GM21381 (cell line): ENCODE measurements around the gene LDB2.

Experiments used
- ATAC-seq: cut with Tn5 transposase; IDR thresholded peaks from one replicate; pipeline ENCODE4 v1.9.1; 2021; ENCODE audit warnings: mild to moderate bottlenecking, moderate library complexity; ENCODE audit not compliant: unreplicated experiment

Gene LDB2

DNA sequence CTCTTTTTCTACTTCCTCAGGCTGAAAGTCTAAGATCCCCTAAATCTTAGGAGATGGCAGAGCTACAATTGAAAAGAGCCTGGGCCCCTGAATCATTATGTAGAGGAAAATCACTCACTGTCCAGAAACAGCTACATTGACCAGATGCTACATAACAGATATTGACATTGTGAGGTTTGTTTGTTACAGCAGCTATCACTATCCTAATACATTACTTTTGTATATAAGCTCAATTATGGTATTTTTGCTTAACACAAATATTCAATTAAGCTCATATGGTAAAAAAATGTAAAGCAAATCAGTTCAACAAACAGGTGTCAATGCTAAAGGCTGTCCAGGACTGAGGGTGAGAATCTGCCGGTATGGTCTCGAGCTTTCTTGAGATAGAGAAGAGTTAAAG lies 89.4 kb downstream of the LDB2 start:
- no peak for ATAC-seq

DNA sequence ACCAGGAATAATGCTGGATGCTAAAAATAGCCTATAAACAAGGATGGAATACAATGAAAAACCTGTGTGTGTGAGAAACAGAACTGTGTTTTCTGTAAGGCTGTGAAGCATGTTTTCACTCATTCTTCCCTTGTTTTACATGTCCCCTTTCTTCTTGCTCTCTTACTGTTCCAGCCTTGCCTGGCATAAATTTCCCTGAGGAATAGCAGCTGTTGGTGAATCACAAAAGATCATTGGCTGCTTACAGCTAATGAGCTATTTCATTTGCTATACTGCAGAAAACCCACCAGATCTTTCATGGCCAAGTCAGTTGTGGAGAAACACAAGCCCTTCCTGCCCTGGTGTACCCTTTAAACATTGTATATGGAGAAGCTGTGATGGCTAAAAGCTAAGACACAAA lies 91.1 kb downstream of the LDB2 start:
- no peak for ATAC-seq

DNA sequence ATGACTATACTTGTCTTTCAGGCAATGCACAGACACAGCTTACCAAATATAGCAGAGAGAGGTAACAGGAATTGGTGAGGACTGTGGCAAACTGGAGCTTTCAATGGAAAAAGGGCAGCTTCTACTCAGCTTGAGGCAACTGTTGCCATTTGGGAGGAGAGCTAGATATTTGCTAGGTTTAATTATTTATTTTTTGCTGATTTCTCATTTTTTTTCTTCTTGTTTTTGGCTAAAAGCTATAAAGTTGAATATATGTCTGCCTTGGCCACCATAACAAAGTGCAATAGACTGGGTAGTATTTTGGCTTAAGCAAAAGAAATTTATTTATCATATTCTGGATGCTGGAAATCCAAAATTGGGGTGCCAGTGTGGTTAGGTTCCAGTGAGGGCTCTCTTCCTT lies 93.9 kb downstream of the LDB2 start:
- ATAC-seq, result no peak

DNA sequence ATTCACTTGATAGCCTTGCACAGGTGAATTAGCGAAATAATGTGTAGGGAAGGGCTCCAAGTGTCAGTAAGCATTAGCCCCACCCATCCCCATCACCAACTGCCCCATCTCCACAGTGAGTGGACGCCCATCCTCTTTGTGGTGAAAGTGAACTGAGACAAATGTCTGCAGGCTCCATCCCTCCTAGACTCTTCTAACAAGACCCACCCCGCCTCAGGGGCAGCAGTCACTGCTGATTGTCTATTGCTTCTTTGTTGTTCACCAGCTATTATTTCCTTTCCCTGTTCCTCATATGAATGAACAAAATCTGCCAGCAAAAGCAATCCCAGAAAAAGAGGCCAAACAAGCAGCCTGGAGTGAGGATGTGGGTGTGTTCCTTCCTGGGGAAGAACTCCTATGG lies 96.4 kb downstream of the LDB2 start:
- ATAC-seq, result no peak

DNA sequence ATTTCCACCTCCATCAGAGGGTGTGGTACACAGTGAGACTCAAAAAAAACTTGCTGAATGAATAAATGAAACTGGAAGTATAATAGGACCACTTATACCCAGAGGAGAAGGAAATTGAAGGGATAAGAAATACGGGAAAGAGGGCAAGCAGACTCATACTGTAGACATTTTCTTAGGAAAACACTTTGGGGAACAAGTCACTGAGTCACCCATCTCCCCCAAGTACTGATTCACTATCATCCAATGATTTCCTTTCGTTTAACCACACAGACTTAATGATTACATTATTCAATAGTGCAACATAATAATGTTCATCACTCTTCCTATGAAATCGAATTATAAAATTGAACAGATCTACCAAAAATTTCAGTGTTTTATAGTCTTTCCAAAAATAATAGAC lies 97.1 kb downstream of the LDB2 start:
- ATAC-seq, result no peak

DNA sequence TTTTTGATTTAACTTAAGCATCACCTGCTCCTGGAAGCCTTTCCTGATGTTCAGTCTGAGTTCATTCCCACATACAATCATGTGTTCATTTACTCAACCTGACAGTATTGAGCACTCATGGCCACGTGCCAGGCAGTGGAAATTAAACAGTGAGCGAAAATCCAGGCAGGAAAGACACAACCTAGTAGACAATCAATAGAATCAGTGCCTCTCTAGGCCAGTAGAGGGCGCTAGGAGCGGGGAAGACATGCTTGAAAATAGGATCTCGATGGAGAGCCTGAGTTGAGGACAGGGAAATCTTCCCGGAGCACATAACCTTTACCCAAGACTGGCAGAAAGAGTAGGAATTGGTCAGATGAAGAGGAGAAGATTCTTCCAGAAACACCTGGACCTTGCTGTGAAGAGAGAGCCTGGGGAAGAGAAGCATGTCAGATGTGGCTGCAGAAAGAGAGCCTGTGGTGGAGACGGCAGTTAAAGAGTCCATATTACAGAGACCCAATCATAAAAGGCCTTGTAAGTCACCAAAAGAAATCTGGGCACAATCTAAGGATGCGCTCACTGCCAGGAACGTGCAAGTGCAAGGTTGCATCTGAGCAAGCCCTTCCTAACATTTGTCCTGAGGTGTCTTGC lies 103.5 kb downstream of the LDB2 start:
- ATAC-seq, result no peak

DNA sequence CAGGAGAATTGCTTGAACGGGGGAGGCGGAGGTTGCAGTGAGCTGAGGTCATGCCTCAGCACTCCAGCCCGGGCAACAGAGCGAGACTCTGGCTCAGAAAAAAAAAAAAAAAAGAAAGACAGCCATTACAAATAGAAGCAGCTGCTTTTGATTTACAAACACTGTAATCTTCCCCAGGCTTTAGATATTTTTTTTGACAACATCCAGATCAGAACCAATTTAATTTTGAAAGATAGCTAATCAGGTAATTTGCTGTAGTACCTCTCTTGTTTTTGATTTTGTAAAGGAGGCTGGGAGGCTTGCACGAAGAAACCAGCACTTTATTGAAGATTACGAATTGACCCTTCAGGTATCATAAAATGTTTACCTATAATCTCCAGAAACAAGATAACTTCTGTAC lies 107.0 kb downstream of the LDB2 start:
- ATAC-seq, result no peak

DNA sequence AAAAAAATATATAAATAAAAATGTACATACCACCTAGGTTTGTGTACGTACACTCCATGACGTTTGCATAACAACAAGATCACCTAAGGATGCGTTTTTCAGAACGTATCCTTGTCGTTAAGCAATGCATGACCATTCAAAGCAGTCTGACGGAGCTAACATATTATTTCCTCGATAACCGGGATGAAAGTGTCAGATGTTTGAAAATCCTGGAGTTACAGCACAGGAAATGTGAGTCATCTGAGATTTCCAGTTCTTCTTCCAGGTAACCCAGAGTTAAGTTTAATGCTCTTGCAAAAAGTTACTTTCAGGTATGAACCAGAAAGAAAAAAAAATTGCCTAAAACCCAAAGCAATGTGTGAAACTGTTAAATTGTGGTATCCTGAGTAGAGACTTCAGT lies 107.9 kb downstream of the LDB2 start:
- no peak for ATAC-seq

DNA sequence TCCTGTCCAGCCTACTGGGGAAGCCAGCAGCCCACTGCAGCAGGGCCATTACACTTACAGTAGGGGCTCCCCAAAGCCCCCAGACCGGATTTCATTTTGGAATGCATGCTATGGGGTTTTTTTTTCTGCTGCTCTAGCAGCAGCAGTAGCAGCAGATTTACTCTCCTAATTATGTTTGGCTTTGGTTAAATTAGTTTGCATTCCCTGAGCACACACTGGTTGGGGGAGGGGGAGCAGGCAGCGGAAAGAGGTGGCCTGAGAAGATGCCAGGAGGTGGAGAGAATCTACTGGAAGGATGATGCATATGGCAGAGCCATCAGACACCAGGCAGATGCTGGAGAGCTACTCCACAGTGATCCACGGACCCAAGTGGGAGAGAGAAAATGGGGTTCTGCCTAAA lies 109.6 kb downstream of the LDB2 start:
- ATAC-seq, result no peak

DNA sequence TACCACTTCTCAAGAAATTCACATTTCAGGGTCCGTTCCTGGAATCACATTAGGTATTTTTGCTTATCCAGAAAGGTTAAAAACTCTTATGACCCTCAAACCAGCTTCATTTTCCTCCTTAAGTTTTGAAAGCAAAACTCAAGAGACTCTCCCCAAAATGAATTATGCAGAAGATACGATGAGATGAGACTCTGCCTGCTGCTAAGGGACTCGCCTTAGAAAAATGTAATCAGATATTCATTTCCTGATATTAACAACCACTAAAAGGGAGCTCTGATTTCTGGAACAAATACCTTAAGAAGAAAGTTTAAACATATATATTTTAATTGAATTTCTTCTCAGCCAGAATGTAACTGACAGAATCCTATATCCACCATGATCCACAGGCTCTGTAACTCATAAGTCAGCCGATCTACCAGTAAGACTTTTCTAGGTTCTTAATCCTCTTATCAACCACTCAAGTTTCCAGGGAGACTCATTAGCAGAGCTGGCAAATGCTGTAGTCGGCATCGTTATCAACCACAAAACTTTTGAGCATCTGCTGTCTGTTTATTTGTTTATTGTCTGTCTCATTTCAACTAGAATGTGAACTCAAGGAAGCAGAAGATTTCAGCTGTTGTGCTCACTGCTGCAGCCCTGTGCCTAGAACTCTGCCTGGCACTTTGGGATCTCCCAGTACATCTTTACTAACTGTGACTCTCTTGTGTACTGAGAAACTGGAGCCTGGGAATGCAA lies 112.5 kb downstream of the LDB2 start:
- no peak for ATAC-seq

DNA sequence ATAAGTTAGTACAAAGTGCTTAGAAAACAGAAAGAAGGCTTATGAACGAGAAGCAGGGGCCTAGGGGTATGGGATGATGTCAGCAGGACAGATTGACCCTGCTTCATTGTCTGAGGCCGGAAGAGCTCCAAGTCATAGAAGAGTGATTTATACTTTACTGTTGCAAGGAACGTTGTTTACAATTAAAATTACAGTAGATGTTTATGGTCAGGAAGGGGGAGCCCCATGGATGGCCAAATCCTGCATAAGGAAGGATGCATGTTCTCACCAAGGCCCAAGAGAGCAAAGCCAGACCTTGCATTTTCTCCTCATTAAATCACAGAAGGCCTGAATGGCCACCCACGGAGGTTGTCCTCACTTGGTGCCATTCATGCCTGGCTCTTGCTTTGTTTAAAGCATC lies 115.3 kb downstream of the LDB2 start:
- ATAC-seq, result no peak

DNA sequence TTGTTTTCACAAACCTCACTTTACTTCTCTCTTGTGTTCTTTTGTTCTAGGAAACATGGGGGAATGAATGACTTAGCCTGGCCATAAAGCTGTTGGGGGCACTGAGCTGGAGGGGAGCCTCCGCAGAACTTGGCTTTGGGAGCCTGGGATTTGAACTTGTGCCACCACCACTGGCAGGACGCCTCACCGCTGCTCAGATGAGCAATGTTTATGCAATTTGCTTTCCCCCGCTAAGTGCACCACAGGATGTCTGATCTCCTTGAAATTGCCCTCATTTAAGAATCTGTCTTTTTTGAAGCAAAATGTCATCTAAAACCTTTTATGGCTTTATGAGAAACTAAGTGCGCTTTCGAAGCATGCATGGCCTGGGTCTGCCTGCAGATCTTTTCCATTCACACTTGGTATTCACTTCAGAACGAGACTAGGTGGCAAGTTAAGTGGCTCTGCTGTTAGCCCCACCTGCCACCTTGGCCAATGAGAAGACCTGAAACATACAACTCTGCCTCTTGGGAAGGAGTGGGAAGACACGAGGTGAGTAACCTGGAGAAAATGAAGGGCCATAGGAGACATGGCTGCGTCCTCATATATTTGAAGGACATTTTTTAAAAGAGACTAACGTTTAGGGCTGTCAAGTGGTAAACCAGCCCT lies 119.3 kb downstream of the LDB2 start:
- no peak for ATAC-seq

DNA sequence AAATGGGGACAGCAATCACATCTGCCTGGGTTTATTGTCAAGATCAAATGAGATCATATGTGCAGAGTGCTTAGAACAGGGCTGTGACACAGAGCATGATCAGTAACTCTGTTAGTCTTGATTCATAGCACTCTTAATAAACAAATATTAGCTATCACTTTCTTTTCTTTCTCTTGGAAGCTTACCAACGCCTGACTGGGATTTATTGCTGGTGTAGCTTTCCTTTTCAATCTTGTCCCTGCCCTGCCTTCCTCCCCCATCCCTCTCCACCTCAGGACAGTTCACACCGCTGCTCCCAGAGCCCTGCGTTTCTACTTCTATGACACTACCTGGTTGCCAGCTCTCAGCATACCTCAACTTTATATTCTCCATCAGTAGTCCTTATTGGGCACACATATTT lies 120.7 kb downstream of the LDB2 start:
- no peak for ATAC-seq

DNA sequence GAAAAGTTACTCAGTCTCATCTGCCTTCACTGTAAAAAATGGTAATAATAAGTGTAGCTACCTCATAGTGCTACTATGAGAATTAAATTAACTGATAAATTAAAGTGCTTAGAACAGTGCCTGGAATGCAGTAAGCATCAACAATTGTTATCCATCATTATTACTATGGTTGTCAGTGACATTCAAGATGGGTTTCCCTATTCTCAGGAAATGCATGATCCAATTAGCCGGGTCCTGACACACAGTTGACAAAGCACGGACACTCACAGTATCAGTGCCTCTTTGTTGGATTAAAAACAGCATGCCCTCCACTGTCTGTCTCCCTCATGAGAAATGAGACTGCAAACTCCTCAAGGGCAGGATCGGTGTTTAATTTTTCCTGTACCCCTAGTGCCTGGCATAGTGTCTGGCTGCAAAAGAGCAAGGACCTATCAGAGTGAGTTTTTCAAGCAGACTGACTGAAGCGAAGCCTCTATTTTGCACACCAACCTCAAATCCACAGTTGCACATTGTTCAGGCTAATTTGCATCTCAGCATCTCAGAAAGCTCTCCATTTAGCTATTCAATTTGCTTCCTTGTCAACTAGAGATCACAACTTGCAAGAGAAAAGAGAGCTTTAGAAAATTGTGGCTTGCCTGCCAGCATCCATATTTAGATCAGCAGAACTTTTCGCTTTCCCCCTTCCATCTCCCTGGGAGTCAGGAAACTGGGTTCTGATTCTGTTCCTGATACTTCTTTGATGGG lies 122.9 kb downstream of the LDB2 start:
- no peak for ATAC-seq

DNA sequence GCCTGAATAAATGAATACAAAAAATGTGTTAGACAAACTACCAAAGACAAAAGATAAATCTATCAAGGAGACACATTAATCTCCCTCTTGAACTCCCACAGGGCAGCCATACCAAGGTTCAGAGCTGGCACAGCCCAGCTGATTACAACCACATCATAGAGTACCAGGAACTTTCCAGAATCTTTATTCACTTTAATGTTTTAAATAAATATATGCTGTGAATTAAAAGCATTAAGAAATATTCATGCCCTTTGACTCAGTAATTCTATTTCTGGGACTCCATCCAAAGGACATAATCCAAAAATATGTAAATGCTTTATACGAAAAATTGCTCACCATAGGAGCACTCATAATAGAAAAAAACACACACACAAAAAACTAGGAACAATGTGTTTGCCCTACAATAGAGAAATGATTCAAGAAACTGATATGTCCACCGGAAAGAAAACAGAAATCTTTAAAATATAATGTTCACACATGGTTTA lies 126.0 kb downstream of the LDB2 start:
- ATAC-seq, result no peak

DNA sequence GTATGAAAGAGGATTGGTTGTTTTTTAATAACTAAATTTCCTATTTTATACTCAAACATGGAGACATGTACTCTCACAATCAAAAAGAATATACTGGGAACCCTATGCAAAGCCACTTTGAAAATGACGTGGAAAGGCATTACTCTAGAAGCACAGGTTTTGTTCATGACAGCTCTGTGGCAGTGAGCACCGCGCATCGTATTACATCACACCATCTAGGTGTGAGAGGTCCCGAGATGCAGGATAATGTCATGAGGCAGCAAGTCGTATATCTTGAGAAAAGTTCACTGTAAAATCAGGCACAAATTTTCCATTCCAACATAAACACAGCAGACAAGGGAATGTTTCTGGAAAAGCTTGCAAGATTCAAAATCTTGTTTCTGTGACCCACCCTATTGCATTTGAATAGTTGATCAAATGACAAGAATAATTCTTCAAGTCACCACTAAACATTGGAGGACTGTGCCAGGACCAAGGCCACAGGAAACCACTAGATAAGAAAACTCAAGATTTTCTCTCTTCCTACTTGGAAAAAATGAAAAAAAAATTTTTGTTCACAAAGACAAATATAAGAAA lies 127.6 kb downstream of the LDB2 start:
- no peak for ATAC-seq

DNA sequence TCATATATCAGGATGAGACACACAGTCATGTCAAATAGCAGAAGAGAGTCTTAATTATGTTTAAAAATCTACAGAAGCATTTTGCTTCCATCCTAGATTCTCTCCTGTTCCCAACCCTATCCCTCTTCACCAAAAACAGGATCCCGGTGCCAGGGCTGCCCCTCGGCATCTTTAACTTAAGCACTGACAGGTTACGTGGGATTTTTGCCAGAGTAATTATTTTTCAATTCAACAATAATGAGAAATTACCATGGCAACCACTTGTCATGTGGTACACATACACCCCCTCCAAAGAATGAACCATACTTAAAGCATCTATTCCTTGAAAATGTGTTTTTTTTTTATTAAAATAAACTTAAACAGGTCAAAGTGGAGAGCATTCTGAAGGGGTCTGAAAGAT lies 130.6 kb downstream of the LDB2 start:
- ATAC-seq, result no peak

DNA sequence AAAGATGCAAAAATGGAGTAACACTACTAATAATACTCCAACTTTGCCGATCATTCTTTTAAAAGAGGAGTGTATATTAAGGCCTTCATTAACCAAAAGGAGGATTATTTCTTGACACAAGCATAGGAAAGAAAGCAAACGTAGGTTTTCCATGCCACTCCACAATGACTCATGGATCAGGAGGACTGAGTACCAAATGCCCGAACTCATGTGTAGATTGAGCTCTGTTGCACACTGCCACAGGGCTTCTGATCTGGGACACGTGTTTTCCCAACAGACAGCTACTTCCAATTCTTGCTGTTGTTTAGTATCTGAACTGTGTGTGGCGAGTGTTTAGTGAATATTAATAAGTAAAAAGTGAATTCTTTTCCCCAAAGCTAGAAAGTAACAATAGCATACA lies 131.2 kb downstream of the LDB2 start:
- no peak for ATAC-seq

DNA sequence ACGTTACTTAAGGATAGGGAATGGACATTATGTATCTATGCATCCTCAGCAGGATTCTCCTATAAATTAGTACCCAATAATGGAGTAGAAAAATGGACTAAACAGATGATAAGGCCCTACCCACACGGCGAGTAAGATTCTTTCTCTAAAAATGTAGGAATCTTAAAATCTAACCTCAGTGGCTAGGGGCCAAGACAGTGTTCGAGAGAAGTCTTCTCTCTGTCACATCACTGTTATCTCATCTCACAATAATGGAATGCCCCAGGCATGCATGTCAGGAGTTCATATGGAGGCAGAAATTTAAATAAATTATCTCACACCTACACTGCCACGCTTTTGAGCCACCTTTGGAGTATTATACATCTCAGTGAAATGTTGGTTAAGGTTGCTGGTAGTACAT lies 132.9 kb downstream of the LDB2 start:
- no peak for ATAC-seq

DNA sequence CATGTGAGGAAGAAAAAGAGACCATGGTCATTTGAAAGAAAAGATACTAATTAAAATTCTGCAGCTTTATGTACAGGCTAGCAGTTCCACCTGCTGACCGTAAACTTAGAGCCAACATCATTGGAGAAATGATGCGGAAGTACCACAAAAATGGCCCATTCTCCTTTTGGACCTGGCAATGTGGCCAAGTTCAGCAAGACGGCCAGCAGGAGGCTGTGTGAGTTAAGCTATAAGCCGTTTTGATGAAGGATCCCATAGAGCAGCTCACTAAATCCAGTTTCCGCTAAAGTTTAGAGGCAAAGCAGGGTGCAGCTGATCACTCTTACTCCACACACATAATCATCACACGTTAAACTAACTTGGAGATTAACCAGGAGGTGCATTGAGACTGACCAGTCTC lies 133.8 kb downstream of the LDB2 start:
- ATAC-seq, result no peak

DNA sequence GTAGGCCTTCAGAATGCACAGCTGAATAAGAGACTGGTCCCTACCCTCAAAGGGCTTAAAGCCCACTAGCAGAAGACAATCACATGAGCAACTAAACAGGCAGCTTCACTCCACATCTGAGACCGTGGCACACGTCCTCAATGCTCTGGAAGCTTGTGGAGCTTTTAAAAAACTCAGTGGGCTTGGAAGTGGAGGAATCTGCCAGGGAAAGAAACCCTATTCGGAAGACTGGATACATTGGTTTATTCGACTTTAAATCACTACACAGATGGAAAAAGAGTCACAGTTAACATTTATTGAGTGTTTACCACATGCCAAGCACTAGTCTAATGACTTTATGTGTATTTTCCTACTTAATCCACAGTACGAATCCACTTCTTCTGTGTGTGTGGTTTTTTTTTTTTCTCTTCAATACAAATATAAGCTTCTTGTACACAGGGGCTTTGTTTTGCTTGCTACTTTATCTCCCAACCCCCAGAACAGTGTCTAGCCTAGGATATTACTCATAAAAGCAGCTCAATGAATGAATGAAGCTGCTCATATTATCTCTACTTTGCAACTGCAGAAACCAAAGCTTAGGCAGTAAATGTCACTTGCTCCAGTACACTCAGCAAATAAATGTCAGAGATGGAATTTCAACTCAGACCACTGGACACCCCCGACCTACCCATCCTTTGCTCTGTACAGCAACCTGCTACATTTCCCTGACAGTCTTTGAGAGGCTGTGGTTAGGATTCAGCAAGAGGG lies 137.7 kb downstream of the LDB2 start:
- ATAC-seq, result no peak
